HG03097 (cell line): ENCODE measurements around the gene SLC44A1.

Source experiments
- ATAC-seq: cut with Tn5 transposase; IDR thresholded peaks from one replicate; pipeline ENCODE4 v1.9.1; 2021; ENCODE audit not compliant: unreplicated experiment, low FRiP score

Gene SLC44A1

DNA sequence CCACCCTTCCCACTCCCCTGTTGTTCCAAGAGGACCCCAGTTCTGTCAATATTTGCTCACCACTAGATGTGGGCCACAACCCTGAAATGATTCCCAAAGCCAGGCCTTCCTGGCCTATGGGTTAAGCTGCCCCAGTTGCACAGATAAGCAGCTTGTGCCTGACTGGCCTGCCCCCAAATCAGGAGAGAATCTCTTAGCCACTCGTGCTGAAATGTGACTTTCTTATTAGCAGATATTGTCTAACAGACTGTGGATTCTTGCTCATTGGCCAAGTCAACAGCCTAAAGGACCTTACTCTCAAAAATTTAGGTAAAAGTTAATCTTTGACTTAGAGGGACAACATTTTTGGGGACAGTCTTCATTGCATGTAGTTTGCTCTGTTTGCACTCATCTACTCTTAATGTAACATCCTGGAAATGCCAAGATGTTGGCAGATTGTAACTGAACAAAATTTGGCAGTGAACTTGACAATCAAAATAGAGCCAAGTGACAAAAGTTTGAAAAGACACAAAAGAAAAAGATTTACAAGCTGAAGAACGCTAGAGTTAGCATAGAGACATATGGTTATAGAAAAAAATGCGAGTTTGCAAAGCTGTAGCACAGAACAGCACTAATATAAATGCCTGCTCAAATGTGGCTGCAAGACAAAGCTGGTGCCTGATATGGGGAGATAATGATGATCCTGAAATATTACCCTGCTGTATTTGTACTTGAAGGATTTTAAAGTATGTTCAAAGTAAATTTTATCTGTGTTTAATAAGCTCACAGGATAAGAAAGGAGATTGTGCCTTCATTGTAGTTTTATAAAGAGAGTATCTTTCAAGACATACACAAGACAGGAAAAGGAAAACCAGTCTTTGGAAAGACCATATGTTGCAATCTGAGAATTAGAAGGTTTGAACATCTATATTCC, 174.4 kb downstream of the SLC44A1 start:
- ATAC-seq, result no peak

DNA sequence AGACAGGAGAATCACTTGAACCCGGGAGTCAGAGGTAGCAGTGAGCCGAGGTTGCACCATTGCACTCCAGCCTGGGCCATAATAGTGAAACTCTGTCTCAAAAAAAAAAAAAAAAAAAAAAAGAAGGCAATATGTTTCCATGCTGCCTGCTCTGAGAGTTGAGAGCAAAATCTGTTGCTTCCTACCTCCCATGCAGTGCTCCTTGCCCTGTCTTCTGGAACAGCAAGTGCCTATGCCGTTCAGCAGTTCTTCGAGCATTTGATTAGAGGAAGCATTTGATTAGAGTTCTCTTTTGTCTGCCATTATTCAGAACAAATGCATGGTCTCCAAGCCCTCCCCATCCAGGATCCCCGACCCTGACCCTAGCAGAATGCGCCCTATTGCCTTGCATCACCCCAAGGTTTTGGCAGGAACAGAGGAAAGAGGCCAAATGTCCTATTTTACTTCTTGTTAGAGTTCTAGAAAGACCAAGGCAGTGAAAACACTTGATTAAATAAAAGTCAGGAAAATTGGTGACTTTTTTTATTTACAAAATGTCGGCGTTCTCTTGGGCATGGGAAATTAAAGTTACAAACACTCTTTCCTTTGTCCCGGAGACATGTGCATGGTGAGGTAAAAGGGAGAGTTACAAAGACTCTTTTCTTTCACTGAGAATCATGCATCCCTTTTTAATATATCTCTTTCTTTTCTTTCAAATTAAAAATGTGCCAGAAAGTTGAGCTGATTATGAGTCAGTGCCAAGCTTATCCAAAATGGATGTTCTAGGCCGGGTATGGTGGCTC, 175.6 kb downstream of the SLC44A1 start:
- no peak for ATAC-seq

DNA sequence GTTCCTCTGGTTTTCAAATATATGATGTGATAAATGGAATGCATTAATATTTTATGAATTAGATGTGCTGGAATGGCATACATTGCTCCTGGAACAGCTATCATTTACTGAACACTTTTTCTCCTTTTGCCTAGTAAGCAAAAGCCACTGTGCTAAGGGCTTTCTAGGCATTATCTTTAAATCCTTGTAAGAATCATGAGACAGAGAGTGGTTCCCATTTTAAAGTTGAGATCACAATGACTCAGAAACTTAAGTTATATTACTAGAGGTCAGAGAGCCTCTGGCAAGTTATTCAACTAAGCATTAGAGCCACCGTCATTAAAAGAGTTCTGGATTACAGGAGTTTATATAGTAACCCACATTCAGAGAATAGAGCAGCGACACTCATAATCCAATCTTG, 176.7 kb downstream of the SLC44A1 start:
- no peak for ATAC-seq

DNA sequence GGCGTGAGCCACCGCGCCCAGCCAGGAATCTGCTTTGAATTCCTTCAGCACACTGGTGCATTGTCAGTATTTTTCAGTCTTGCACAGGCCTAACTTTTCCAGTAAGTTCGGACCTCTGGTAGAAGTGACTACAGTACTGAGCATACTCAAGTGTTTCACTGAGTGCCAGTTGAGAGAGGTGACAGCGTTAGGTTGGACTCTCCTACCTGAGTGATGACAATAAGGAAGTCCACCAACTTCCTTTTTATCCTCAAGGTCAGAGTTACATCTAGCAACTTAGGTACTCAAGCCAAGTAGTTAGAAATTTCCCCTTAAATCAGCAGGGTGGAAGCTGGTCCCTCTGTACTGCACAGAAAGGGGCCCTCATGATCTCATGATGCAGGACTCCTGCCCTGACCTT, 177.4 kb downstream of the SLC44A1 start:
- ATAC-seq, result no peak

DNA sequence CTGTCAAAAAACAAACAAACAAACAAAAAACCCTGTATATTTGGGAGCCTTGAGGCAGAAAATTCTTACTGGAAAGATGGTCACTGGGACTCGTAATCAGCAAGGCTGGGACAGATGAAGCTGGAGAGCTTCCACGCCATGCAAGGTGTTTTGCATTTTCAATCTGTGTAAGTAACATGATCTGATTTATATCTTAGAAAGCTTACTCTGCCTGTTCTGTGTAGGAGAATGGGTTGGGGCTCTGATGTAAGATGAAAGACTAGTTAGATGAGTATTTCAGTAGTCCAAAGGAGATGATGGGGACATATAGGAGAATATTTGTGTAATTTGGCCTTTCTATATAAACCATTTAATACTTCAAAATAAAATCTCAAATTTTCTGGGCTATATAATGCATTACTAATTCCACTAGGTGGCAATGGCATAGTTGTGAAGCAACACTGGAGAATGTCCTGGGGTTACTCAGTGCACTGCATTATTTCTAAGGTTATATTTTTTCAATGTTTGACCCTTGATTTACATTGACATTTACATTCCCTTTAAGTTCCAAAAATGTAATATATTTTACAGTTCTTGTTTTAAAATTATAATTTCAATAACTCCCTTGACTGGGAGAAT, 181.5 kb downstream of the SLC44A1 start:
- ATAC-seq, result no peak

DNA sequence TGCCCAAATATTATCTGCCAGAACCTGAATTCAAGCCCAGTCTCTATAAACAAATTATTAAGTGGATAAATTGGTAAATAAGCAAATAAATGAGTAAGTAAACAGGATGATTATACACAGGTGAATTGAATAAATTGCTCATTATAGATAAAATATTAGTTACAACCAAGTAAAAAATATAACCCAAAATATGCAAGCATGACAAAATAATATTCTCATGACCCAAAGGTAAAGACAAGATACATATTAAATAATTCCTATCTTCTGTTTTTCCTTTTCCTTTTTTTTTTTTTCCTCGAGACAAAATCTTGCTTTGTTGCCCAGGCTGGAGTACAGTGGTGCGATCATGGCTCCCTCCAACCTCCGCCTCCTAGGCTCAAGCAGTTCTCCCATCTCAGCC, 182.2 kb downstream of the SLC44A1 start:
- no peak for ATAC-seq

DNA sequence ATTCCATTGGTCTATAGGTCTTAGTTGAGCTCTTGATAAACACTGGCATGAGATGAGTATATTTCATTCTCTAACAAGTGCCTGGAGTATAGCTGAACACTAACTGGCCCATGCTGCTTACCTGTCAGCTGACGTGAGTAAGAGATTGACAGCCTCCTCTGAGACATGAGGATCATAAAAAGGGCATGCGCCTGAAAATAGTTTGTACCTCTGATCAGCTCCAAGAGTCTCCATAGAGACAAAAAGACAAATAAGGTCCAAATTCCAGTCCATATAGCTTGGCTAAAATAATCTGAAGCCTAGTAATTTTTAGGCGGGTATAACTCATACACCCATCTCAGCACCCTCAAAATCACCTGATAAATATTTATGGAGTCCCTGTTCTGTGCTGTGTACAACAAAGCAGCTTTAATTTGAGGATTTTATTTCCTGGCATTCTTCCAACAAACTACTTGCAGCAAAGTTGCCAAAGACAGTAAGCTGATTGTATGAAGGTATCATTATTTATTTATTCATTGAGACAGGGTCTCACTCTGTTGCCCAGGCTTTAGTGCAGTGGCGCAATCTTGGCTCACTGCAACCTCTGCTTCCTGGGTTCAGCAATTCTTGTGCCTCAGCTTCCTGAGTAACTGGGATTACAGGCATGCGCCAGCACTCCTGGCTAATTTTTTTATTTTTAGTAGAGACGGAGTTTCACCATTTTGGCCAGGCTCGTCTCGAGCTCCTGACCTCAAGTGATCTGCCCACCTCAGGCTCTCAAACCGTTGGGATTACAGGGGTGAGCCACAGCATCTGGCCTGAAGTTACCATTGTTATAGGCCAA, 187.2 kb downstream of the SLC44A1 start:
- no peak for ATAC-seq

DNA sequence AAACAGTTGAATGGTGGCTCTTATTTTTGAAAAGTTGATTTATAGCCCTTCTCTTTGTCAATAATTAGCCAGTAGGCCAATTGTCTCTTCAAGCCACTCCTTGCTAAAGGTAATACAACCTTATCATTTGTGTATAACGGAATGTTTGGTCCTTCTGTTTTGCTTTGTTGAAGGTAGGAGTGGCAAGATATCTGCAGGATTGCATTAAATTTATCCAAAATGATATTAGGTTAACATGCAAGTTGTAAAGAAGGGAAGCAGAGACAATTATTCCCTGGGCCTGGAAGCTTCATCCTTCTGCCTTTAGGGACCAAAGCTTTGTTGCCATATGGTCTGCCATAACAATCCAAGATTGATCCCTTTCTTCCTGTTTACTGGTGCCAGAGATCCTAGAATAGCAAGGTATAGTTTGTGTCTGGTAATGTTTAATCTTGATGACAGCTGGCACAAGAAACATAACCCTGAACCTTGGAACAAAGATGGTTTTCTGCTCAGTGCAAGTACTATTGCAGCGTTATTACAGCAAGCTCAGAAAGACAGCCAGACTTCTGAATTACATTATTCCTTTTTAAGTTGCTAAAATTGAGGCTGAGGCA, 187.9 kb downstream of the SLC44A1 start:
- ATAC-seq, result no peak

DNA sequence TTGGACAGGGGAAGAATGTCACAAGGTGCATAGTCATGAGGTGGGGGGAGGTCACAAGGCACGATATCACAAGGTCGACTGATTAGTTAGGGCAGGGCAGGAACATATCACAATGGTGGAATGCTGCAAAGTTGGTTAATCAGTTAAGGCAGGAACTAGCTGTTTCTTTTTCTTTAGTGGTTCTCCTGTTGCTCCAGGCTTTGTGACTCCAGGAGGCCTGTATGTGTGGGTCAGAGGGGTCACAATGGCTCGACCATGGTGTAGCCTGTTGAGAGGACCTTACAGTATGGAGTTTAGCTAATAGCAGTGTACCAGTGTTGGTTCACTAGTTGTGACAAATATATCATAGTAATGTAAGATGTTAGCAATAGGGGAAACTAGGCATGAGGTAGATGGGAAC, 191.0 kb downstream of the SLC44A1 start:
- no peak for ATAC-seq

DNA sequence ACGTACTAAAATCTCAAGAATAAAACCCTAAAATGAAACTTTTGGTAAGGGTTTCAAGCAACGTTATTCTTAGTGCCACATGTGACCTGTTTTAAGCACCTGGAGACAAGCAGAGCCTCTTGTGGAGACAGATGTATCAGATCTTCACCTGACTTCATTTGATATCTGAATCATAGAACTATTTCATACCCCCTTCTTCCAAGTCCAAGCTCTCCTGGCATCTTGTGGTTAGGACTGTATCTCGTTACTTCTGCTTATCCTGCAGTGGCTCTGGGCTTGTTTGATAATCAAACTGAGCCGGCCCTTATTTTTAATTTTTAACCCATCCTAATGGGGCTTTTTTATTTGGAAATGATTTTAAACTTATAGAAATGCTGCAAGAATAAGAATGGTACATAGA, 192.3 kb downstream of the SLC44A1 start:
- ATAC-seq, result no peak

DNA sequence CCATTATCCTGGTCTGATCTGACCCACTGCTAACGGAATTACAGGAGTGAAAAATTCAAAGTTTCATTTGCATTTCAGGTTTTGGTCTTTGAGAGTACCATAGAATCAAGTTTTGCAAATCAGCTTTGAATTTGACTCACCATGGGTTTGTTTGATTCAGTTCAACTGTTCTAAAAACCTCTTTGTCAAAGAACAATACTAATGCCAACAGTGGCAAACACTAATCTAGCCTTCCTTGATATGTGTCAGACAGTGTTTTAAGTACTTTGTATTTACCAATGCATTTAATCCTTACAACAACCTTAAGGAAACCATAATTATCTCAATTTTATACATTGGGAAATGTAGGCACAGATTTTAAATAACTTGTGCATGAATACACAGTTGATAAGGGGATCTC, 193.3 kb downstream of the SLC44A1 start:
- no peak for ATAC-seq

DNA sequence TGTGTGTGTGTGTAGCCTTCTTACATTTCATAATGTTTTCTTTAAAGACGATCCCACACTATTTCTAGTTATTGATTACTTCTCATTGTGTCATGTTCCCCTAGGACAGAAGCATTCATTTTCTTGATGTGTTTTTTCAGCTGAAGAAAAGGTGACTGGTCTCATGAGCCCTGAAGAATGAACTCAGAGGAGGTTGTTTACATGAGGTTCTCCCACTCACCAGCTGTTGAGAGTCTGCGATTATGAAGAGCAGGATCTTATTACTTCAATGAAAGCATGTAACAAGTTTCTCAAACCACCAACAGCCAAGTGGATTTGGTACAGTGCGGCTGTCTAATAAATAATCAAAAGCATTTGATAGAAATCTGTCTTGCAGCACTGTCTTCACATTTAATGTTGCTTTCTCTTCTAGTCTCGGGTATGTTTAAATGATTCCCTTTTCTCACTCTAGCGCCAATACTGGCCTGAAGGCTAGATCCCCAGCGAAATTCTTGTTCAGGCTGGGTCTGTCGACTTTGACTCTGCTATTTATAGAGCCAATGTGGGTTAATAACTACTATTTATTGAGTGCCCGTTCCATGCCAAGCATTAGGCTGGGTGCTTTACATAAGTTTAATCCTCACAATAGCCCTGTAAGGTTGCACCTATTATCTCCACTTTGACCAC, 193.8 kb downstream of the SLC44A1 start:
- no peak for ATAC-seq

DNA sequence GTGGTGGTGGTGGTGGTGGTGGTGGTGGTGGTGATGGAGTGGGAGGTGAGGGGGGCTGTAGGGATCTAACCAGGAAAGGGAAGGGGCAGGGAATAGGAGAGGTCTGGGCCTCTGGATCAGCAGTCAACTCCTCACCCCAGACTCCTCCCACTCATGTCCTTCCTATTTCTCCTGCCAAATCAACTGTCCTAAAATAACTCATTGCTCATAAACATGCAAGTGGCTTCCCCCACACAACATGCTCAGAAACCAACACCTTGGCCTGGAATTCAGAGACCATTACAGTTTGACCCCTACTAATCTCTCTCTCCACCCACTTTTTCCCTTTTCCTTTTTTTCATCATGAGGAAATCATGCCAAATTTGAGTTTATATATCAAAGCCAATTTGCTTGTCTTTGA, 195.0 kb downstream of the SLC44A1 start:
- no peak for ATAC-seq

DNA sequence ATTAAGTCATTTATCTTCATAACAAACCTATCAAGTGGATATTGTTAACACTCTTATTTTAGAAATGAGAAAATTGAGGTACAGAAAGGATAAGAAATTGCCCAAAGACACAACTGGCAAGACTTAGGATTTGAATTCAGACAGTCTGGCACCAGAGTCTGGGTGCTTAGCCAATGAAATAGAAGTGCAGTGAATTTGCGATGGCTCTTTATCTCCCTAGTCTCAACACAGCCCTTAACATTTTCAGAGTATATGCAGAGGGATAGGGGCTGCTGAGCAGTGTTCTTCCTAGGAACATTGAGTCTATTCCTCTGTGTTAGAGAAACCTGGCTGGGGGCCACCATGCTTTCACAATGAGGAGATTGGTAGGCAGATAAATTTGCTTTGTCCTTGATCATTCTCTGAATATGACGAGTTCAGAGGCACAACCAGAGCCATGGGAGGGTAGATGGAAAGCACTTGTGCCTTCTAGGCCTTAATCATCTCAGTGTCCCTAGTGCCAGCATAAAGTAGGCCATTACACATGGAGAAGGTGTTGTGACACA, 197.2 kb downstream of the SLC44A1 start:
- ATAC-seq, result no peak

DNA sequence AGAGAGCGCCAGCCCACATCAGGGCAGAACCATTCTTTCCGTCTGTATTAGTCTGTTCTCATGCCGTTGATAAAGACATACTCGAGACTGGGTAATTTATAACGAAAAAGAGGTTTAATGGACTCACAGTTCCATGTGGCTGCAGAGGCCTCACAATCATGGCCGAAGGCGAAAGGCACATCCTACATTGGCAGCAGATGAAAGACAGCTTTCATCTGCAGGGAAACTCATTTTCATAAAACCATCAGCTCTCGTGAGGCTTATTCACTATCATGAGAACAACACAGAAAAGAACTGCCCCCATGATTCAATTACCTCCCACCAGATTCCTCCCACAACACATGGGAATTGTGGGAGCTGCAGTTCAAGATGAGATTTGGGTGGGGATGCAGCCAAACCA, 198.7 kb downstream of the SLC44A1 start:
- ATAC-seq, result no peak

DNA sequence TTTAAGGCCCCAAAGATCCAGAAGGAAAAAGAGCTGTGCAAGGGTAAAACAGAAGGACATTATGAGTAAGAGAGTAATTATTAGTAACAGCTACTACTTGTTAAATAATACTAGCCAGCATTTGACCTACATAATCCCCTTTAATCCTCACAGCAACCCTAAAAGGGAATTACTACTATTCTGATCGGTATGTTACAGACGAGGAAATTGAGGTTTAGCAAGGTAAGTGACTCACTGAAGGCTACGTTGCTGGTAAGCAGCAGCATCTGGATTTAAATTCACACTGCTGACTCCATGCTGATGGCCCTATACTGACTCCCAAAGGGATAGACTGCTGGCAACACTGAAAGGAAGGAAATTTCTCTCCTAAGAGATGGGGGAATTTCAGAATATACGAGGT, 199.7 kb downstream of the SLC44A1 start:
- ATAC-seq, result no peak

DNA sequence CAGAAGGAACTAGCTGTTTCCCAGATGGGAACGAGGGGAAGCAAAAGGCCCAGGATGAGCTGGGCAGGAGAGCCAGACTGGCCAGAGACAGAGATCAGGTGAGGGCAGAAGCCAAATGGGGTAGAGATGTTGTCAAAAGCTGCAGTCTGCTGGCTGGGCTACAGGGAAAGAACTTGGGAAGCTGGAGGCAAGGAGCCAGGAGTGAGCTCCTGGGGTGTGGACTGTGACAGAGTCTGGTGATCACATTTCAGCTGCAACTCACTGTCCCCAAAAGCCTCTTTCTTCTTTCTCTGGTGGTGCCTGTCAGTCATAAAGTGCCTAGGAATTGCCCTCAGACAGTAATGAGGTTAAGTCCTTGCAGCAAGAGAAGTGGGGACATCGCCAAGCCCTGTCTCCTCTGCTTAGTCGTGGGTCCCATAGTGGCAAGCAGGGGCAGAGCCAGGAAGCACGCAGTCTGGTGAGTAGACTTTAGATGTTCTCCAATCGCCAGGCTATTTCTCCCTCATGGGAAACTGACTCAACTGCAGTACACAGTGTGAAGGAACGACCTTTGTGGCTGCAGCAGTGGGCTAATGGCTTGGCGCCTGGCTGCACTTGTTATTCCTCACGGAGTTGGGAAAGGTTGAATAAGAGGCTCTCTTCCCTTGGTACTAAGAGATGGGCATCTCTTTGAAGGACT, 200.9 kb downstream of the SLC44A1 start:
- ATAC-seq, result no peak

DNA sequence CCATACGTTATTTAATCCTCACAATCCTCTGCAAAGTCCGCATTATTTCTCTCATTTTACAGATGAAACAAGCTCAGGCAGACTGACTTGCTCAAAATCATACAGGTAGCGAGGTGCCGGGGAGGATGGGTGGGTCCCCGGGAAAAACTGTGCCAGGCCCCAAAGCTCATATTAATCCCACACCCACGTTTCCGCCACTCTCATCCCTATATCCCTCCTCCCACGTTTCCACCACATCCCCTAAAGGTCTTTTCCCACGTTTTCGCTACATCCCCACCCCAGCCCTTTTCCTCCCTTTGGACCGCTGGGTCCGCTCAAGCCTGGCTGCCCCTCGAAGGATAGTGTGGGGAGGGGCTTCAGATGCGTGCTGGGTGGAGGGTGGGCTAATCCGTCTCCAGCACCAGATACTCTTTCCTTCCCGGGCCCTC, 202.9 kb downstream of the SLC44A1 start:
- no peak for ATAC-seq
